ENCODE data around the gene TNIP3.
"Not testable (repeated sequence)": the region's sequence is repeated elsewhere in the genome, so short reads cannot be mapped to it uniquely, and the experiment has no call there.

Gene TNIP3

GRCh38 chr4:121164291-121164690 is at the start of gene TNIP3:
Gene TNIP3, minus strand, starts transcription at chr4:121164321. Its CDS starts 196 bp downstream, at chr4:121164125.
- H3K27me3 Mint-ChIP-seq = no peaks in the 10 kb centered on the region
- no peaks in the 10 kb centered on the region for H3K9me3 Mint-ChIP-seq
- ATAC-seq (replicated peaks; ENCODE audit: extremely low read depth, poor library complexity, severe bottlenecking) = no peak
- H3K27ac Mint-ChIP-seq (ENCODE audit: low read depth) = peak within 1 kb of the TSS; percentile 13
- H3K36me3 Mint-ChIP-seq (ENCODE audit: insufficient read depth) = peaks cover 5% of the 10 kb centered on the region
- H3K4me1 Mint-ChIP-seq = peaks cover 27% of the 10 kb centered on the region
- no peak for DNase-seq (ENCODE audit: low spot score in 2 of 2)
- H3K4me3 Mint-ChIP-seq = no peak within 1 kb of the TSS

GRCh38 chr4:121212806-121213205 is 48.7 kb upstream of the TNIP3 start:
- H3K9me3 Mint-ChIP-seq = no peaks in the 10 kb centered on the region
- H3K27me3 Mint-ChIP-seq = no peaks in the 10 kb centered on the region
- DNase-seq (ENCODE audit: low spot score in 2 of 2) (no peak), ATAC-seq (replicated peaks; ENCODE audit: extremely low read depth, poor library complexity, severe bottlenecking) (no peak)
- H3K4me3 Mint-ChIP-seq = no peak overlapping the region
- peaks cover 3% of the 10 kb centered on the region for H3K36me3 Mint-ChIP-seq (ENCODE audit: insufficient read depth)
- H3K27ac Mint-ChIP-seq (ENCODE audit: low read depth) = peak overlapping the region; percentile 97
- H3K4me1 Mint-ChIP-seq = peaks cover 26% of the 10 kb centered on the region

- H3K4me1 Mint-ChIP-seq = peaks cover 16% of the 10 kb centered on the region
- no peak for DNase-seq (ENCODE audit: low spot score in 2 of 2)
- H3K27me3 Mint-ChIP-seq = no peaks in the 10 kb centered on the region
- no peak overlapping the region for H3K4me3 Mint-ChIP-seq
- ATAC-seq (replicated peaks; ENCODE audit: extremely low read depth, poor library complexity, severe bottlenecking) = no peak
- H3K36me3 Mint-ChIP-seq (ENCODE audit: insufficient read depth) = peaks cover 2% of the 10 kb centered on the region
- no peaks in the 10 kb centered on the region for H3K9me3 Mint-ChIP-seq
- no peak overlapping the region for H3K27ac Mint-ChIP-seq (ENCODE audit: low read depth)
Observed at GRCh38 chr4:121209171-121209570, 45.0 kb upstream of the TNIP3 start.

- H3K36me3 Mint-ChIP-seq (ENCODE audit: insufficient read depth) = peaks cover 2% of the 10 kb centered on the region
- no peaks in the 10 kb centered on the region for H3K9me3 Mint-ChIP-seq
- ATAC-seq (replicated peaks; ENCODE audit: extremely low read depth, poor library complexity, severe bottlenecking) (no peak), DNase-seq (ENCODE audit: low spot score in 2 of 2) (no peak)
- H3K4me3 Mint-ChIP-seq = no peak overlapping the region
- no peaks in the 10 kb centered on the region for H3K27me3 Mint-ChIP-seq
- H3K4me1 Mint-ChIP-seq = peaks cover 11% of the 10 kb centered on the region
- no peak overlapping the region for H3K27ac Mint-ChIP-seq (ENCODE audit: low read depth)
Observed at GRCh38 chr4:121208244-121209007, 44.3 kb upstream of the TNIP3 start.

GRCh38 chr4:121205777-121206176 is 41.7 kb upstream of the TNIP3 start:
- H3K36me3 Mint-ChIP-seq (ENCODE audit: insufficient read depth); H3K27ac Mint-ChIP-seq (ENCODE audit: low read depth); DNase-seq (ENCODE audit: low spot score in 2 of 2); H3K4me3 Mint-ChIP-seq; H3K27me3 Mint-ChIP-seq; H3K9me3 Mint-ChIP-seq; ATAC-seq (replicated peaks; ENCODE audit: extremely low read depth, poor library complexity, severe bottlenecking): not testable (repeated sequence)
- H3K4me1 Mint-ChIP-seq = peaks cover 15% of the 10 kb centered on the region

GRCh38 chr4:121200795-121201472 is 36.8 kb upstream of the TNIP3 start:
- peaks cover 7% of the 10 kb centered on the region for H3K36me3 Mint-ChIP-seq (ENCODE audit: insufficient read depth)
- H3K9me3 Mint-ChIP-seq = no peaks in the 10 kb centered on the region
- no peaks in the 10 kb centered on the region for H3K27me3 Mint-ChIP-seq
- ATAC-seq (replicated peaks; ENCODE audit: extremely low read depth, poor library complexity, severe bottlenecking) (peak; percentile 22), DNase-seq (ENCODE audit: low spot score in 2 of 2) (no peak)
- H3K4me1 Mint-ChIP-seq = peaks cover 37% of the 10 kb centered on the region
- peak overlapping the region; percentile 61 for H3K4me3 Mint-ChIP-seq
- H3K27ac Mint-ChIP-seq (ENCODE audit: low read depth) = peak overlapping the region; percentile 83

GRCh38 chr4:121199742-121200561 is 35.8 kb upstream of the TNIP3 start:
- peak; percentile 91 for ATAC-seq (replicated peaks; ENCODE audit: extremely low read depth, poor library complexity, severe bottlenecking)
- H3K4me3 Mint-ChIP-seq = peak overlapping the region; percentile 61
- no peaks in the 10 kb centered on the region for H3K27me3 Mint-ChIP-seq
- no peaks in the 10 kb centered on the region for H3K9me3 Mint-ChIP-seq
- DNase-seq (ENCODE audit: low spot score in 2 of 2) = peak in 1 of 2 donors; percentile 46
- peak overlapping the region; percentile 83 for H3K27ac Mint-ChIP-seq (ENCODE audit: low read depth)
- peaks cover 32% of the 10 kb centered on the region for H3K4me1 Mint-ChIP-seq
- peaks cover 7% of the 10 kb centered on the region for H3K36me3 Mint-ChIP-seq (ENCODE audit: insufficient read depth)

- Mint-ChIP-seq H3K4me1 (peaks cover 32% of the 10 kb centered on the region), H3K27me3 (no peaks in the 10 kb centered on the region), H3K27ac (ENCODE audit: low read depth) (no peak overlapping the region), H3K4me3 (no peak overlapping the region), H3K9me3 (no peaks in the 10 kb centered on the region), H3K36me3 (ENCODE audit: insufficient read depth) (peaks cover 7% of the 10 kb centered on the region)
- DNase-seq (ENCODE audit: low spot score in 2 of 2) (no peak), ATAC-seq (replicated peaks; ENCODE audit: extremely low read depth, poor library complexity, severe bottlenecking) (no peak)
Observed at GRCh38 chr4:121198251-121198650, 34.1 kb upstream of the TNIP3 start.

- no peak overlapping the region for H3K27ac Mint-ChIP-seq (ENCODE audit: low read depth)
- H3K36me3 Mint-ChIP-seq (ENCODE audit: insufficient read depth) = peaks cover 4% of the 10 kb centered on the region
- ATAC-seq (replicated peaks; ENCODE audit: extremely low read depth, poor library complexity, severe bottlenecking) (no peak), DNase-seq (ENCODE audit: low spot score in 2 of 2) (no peak)
- H3K4me3 Mint-ChIP-seq = no peak overlapping the region
- H3K27me3 Mint-ChIP-seq = no peaks in the 10 kb centered on the region
- H3K9me3 Mint-ChIP-seq = no peaks in the 10 kb centered on the region
- H3K4me1 Mint-ChIP-seq = peaks cover 41% of the 10 kb centered on the region
Observed at GRCh38 chr4:121195649-121196048, 31.5 kb upstream of the TNIP3 start.

- Mint-ChIP-seq H3K9me3 (no peaks in the 10 kb centered on the region), H3K27me3 (no peaks in the 10 kb centered on the region), H3K27ac (ENCODE audit: low read depth) (peak overlapping the region; percentile 61), H3K4me1 (peaks cover 41% of the 10 kb centered on the region), H3K36me3 (ENCODE audit: insufficient read depth) (no peaks in the 10 kb centered on the region), H3K4me3 (peak overlapping the region; percentile 44)
- ATAC-seq (replicated peaks; ENCODE audit: extremely low read depth, poor library complexity, severe bottlenecking) (no peak), DNase-seq (ENCODE audit: low spot score in 2 of 2) (no peak)
Observed at GRCh38 chr4:121192480-121192879, 28.4 kb upstream of the TNIP3 start.

- H3K27ac Mint-ChIP-seq (ENCODE audit: low read depth) = peak overlapping the region; percentile 61
- no peaks in the 10 kb centered on the region for H3K27me3 Mint-ChIP-seq
- no peaks in the 10 kb centered on the region for H3K9me3 Mint-ChIP-seq
- no peak for DNase-seq (ENCODE audit: low spot score in 2 of 2)
- peak overlapping the region; percentile 44 for H3K4me3 Mint-ChIP-seq
- peaks cover 46% of the 10 kb centered on the region for H3K4me1 Mint-ChIP-seq
- ATAC-seq (replicated peaks; ENCODE audit: extremely low read depth, poor library complexity, severe bottlenecking) = no peak
- H3K36me3 Mint-ChIP-seq (ENCODE audit: insufficient read depth) = no peaks in the 10 kb centered on the region
Observed at GRCh38 chr4:121192013-121192412, 27.9 kb upstream of the TNIP3 start.

GRCh38 chr4:121191361-121191760 is 27.2 kb upstream of the TNIP3 start:
- H3K9me3 Mint-ChIP-seq = no peaks in the 10 kb centered on the region
- peaks cover 47% of the 10 kb centered on the region for H3K4me1 Mint-ChIP-seq
- ATAC-seq (replicated peaks; ENCODE audit: extremely low read depth, poor library complexity, severe bottlenecking) = no peak
- no peaks in the 10 kb centered on the region for H3K36me3 Mint-ChIP-seq (ENCODE audit: insufficient read depth)
- H3K27ac Mint-ChIP-seq (ENCODE audit: low read depth) = peak overlapping the region; percentile 91
- no peaks in the 10 kb centered on the region for H3K27me3 Mint-ChIP-seq
- no peak for DNase-seq (ENCODE audit: low spot score in 2 of 2)
- no peak overlapping the region for H3K4me3 Mint-ChIP-seq
